RPMI8226 (cell line): Measurements from ENCODE around the gene CLCN5.
"Not testable (repeated sequence)": the region's sequence is repeated elsewhere in the genome, so short reads cannot be mapped to it uniquely, and the experiment has no call there.

Experiments used
- DNase-seq: peaks from one replicate; pipeline ENCODE4 v3.0.0-alpha.2; 2015

Gene CLCN5

DNA sequence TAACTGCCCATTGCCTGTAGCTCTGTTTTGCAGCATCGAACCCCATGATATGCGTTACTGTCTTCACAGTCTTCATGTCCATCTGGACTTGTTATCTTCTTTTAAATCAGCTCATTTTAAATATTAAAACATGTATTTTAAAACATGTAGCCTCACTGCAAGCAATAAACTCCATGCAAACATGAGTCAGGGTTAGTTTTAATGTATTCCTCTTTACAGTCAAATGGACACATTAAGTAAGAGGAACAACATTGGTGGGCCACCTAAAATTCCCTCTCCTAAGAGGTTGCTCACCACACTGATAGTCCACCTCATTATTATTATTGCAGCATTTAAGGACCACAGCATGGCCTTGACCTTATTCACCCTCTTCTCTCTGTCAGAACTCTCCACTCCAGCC lies 74.1 kb downstream of the CLCN5 start:
- DNase-seq: no peak

DNA sequence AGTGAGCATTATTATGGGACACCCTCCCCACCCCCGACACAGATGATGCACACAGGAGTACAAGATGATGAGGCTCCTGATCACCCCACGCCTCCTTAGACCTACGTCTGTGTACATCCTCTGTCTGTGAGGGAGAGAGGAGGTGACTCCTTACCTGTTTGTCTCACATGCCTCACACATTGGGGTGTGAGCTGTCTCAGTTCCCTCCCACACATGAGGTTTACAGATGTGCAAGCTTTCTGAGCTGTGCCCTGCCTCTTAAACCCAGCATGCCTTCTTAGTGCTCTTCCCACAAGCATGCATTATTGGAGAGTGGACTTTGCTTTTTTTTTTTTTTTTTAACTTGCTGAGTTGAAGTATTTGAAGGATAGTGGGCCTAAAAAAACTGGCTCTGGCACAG lies 76.7 kb downstream of the CLCN5 start:
- DNase-seq: no peak

DNA sequence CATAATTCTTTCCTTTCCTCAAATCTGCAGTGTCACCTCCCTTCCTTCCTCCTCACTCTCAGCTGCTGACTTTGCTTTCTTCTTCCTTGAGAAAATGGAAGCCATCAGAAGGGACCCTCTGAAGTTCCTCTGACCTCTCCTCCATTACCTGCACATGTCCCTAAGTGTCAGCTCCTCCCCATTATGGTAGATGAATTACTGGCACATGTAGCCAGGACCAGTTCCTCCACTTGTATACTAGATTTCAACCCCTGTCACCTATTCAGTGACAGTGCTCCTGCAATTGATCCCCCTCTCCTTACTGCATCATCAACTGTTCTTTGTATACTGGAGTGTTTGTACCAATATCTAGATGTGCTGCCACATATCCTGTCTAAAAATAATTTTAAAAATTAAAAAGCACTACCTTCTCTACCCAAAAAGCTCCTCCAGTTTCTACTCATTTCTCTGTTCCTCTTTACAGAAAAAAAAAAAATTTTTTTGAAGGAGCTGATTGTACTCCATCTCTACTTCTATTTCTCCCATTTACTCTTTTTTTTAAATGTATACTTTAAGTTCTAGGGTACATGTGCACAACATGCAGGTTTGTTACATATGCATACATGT lies 78.6 kb downstream of the CLCN5 start:
- DNase-seq: no peak

DNA sequence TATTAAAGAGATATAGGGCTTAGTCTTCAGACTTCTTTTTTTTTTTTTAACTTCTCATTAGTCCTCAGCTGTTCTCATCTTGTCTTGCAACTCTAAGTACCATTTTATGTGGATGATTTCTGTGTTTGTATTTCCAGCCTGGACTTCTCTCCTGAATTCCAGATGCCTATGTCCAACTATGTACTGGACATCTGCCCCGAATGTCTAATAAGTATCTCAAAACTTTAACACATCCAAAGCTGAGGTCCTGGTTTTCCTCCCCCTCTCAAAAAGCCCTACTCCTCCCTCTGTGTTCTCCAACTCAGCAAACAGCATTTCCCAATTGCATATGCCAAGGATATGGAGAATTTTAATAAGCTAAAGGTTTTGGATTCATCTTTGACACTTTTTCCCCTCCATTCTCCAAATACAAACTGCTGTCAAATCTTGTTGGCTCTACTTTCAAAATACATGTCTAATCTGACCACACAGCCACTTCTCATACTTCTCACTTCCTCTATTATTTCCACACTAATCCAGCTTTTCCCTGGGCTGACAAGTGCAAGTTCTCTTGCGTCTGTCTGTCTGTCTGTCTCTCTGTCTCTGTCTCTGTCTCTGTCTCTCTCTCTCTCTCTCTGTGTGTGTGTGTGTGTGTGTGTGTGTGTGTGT lies 79.8 kb downstream of the CLCN5 start:
- peak; percentile 10 for DNase-seq

DNA sequence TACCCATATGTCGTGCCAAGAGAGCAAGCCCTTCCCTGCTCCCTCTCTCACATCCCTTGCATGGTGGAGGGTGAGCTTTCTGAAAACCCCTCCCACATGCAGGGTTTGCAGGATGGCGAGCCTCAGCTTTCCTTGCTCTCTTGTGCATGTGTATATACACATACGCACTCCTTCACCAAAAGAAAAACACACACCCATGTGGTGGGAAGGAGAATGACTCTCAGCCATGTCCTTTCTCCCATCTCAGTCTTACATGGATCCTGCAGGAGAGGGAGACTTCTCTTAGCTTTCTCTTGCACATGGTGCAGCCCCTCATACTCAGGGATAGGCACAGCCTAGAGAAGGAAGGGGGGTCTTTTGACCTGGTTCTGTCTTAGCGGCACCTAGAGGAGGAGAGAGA lies 81.1 kb downstream of the CLCN5 start:
- no peak for DNase-seq

DNA sequence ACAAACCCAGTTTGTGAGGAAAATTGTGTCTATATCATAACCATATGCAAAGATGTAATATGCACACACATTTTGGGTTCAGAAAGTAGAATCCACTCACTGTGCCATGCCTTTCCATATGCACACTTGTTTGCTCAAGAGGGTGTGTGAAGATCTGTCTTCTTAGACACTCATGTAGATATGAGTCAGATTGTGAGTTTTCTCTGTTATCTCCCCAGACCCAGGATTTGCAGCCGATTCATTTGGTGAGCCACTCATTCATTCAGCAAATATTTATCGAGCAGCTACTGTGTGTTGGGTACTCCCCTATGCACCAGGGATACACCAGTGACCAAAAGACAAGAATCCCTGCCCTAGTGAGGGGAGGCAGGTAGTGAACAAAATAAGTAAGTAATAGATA lies 81.5 kb downstream of the CLCN5 start:
- no peak for DNase-seq

DNA sequence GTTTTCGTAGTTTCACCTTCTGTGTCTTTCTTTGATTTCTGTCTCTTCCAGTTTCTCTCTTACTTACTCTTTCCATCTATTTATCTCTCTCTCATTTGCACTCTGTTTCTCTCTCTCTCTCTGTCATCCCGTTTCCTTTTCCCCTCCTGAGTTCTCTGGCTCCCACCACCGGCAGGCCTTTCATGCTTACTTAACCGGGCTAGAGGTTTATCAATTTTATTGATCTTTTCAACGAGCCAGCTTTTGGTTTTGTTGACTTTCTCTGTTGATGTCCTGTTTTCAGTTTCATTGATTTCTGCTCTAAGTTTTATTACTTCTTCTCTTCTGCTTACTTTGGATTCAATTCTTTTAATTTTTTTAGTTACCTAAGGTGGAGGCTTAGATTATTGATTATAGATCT lies 103.2 kb downstream of the CLCN5 start:
- not testable (repeated sequence) for DNase-seq

DNA sequence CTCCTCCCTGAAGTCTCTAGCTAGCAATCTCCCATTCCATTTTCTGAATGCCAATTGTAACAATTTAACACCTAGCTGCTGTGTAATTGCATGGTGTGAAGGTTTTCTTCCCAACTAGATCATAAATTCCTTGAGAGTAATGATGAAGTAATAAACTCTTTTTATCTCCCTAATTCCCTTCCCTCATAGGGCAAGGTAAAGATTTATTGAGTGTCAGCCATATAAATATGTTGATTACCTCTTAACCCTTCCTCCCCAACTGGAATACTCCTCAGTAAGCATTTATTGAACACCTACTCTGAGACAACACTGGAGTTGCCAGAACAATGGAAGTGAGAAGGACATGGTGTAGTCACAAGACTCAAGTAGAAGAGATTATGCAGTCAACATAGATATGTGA lies 112.7 kb downstream of the CLCN5 start:
- no peak for DNase-seq

DNA sequence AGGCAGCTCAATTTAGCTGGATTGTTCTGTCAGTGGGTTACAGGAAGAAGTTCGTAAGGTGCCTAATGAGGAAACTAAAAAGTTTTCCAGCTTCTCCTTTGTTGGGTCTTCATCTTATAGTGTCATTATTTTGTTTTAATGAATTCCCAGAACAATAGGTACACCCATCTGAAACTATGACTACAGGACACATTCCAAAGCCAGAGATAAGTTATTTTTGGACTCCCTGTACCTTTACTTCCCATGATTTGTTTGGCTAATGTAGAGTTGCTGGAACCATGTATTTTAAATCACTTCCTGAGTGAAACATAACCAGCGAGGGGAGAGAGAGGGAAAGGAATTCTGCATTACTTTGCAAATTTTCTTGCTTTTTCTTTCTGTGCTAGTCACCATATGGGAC lies 114.0 kb downstream of the CLCN5 start:
- DNase-seq: no peak

DNA sequence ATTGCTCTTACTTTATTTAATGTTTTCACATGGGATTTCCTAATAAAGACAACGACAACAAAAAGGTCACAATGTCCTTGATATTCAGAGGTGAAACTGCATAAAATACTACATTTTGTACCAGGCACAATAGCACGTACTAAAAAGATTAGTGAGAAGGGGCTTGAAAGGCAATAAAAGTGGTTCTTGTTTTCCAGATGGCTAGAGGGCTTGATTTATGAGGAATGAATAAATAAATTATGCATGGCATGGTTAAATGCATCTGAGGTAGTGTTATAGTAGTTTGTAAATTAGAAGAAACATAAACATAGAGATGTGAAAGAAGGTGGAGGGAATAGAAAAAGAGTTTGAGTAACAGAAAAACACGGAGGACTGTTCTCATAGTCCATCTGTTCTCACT lies 123.4 kb downstream of the CLCN5 start:
- no peak for DNase-seq

DNA sequence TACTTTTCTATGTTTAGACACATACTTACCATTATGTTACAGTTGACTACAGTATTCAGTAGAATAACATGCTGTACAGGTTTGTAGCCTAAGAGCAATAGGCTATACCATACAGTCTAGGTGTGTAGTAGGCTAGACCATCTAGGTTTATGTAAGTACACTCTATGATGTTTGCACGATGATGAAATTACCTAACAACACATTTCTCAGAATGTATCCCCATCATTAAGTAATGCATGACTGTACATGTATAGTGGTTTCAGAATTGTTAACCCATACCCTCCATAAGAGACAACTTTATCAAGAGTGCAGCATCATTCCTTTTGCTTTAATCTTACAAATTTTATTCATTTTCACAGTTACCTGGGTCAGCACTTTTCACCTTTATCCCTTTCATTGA lies 126.8 kb downstream of the CLCN5 start:
- no peak for DNase-seq

DNA sequence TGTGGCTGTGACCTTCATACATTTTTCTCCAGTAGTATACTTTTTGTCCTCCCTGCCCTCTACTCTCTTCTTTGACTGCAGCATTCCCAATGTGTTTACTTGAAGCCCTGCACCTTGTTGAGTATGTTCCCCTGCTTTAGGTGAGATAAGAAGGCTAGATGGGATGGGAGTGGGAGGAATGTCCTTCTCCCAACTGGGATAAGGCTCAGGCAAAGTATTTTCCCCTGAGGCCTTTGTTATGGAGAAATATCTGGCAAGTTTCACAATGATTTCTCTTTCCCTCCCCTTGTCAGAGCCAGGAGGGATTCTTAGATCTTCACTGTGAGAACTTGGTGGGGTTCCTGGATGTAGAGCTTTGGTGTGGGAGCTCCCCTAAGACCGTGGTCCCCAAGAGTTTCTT lies 131.8 kb downstream of the CLCN5 start:
- no peak for DNase-seq

DNA sequence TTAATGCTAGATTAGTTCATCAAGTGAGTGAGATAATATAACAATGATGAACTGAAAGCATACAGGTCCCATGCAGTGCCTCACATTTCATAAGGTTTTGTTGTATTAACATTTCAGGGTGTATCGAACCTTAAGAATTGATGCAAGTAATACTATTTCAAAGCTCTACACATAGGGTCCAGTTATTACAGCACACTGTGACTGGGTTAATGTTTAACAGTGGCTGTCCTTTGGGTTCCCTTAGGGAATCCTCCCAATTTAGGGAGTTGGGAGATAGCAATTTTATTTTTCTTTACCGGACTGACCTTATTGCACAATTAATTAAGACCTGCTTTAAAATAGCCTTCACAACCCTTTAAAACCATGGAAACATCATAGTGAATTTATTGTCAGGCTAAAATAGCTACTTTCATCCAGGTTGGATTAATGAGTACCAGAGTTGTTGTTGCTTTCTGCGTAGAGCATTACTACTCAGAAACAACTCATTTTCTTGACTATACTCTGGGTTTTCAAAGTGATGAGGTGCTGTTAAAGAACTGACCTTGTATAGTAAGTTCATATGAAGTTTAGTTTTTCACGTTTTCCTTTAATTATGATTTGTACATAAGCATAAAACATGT lies 144.0 kb downstream of the CLCN5 start:
- DNase-seq: no peak

DNA sequence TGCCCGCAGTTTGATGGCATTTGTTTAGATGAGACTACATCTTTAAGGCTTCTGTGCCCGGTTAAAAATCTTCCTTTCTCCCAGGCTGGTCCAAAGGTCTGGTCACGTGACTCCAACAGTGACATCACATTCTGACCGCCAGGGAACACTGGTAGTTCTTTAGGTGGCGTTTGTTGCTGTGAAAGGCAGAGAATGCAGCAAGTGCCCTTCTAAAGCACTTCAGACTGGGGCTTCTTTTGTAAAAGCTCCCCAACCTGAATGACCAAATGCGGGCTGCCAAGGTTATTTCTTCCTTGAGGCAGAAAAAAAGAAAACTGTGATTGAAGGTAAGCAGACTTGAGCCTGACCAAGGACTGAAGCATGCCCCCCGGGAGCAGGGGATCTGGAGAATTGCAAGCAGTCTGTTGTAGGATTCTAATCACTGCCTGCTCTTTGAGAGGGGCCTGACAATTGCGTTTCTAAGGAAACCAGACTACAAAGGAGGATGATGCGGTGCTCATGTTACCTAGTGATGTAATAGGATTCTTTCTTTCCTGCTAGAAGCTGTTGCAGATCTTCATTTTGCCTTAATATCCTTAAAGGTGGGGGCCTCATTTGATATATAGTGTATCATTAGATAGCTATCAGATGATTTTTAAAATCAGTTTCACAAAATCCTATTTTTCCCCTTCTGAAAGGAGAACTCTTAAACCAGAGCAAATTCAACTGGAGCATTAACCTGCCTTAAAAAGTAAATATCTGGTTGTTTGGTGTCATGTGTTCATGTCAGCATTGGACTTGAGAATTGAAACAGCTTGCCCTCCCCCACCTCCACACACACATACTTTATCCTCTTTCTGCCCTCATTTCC lies 145.3 kb downstream of the CLCN5 start:
- DNase-seq: no peak

DNA sequence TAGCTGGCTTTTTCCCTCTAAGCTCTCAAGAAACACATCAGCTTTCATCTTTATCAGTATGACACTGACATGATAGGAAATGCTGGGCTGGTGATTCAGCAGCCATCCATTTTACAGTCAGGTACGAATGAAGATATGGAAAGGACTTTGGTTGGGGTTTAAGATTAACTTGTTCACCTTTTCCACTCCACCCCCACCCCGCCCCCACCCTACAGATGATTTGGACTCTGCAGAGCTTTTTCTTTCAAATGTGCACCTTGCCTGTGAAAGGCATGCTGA lies 145.8 kb downstream of the CLCN5 start:
- no peak for DNase-seq

DNA sequence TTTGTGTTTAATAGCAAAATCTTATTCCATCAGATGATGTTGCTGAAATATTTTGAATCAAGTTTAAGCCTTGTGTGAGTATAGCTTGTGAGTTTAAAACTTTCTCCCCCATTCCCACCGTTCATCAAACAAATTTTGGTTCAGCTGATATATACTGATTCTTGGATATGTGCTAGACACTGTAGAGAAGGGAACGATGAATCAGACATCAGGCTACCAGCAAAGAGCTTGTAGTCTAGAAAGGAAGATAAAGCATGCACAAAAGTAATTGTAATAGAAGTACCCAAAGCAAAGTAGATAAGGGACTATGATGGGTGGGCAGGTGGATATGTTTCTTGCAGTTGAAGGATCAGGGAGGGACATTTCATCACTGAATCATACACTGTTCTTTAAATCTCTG lies 146.5 kb downstream of the CLCN5 start:
- no peak for DNase-seq

DNA sequence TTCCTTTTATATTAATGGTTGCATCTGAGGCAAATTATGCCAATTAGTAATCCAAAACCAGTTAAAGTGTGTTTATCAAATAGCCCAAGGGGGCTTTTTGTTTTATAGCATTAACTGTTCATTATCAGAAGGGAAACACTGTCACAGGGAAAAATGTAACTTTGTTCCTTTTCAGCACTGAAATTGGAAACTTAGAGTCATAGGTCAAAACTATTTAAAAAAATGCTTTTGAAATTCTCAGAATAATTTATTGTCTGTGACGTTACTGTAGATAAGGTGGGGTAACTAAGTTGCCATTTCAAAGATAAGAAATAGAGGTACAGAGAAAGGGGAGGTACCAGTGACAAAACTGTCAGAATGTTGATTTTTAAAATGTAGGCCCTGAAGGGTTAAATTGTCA lies 149.1 kb downstream of the CLCN5 start:
- DNase-seq: no peak

DNA sequence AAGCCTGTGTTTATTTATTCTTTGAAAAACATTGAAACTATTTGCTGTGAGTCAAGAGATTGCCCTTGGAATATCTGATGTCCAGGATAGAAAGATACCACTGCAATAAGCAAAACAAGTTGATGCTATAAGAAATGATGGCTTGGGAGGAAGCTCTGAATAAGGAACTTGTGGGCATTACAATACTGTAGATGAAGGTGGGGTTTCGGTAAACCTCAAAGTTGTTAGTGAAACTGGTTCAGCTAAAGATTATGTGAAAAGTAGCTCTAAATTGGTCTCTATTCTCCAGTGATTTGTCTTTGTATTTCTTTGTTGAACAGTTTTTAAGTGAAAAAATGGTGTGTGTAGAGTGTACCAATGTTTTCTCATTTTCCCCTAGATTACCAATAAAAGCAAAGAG lies 149.7 kb downstream of the CLCN5 start:
- no peak for DNase-seq

DNA sequence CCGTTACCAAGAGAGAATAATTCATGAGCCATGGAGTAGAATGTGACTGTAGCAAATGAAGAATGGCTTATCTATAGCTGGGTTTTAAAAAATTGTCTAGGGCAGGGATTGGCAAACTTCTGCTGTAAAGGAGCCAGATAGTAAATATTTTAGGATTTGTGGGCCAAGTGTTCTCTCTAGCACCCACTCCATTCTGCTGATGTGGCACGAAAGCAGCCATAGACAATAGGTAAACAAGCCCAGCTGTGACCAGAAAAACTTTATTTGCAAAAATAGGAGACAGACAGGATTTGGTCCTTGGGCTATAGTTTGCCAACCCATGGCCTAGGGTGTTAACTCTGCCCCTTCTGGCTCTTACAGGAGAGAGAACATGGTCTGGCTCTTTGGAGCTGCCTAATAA lies 151.2 kb downstream of the CLCN5 start:
- no peak for DNase-seq

DNA sequence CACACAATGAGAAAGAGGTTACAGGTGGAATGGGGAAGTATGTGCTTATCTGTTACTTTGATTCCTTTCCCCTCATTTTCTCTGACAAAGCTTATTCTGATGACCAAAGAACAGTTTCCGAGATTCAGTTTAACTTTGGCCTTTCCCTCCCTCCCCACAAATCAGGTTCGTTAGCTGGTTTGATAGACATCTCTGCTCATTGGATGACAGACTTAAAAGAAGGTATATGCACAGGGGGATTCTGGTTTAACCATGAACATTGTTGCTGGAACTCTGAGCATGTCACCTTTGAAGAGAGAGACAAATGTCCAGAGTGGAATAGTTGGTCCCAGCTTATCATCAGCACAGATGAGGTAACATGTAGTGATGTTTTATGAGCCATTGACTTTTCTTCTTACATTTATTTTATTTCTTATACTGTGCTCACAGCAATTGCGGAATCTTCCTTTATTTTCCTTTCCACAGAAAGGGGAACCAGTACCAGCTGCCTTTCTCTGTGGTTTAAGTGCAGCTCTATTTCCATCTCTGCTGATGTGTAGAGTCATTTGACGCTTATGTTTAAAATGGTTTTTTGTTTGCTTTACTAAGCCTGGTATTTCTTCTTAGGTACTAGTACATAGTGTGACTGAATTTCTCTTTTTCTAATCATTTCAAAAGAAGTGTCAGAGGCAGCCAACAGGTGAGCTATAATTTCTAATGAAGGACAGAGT lies 153.4 kb downstream of the CLCN5 start:
- no peak for DNase-seq

DNA sequence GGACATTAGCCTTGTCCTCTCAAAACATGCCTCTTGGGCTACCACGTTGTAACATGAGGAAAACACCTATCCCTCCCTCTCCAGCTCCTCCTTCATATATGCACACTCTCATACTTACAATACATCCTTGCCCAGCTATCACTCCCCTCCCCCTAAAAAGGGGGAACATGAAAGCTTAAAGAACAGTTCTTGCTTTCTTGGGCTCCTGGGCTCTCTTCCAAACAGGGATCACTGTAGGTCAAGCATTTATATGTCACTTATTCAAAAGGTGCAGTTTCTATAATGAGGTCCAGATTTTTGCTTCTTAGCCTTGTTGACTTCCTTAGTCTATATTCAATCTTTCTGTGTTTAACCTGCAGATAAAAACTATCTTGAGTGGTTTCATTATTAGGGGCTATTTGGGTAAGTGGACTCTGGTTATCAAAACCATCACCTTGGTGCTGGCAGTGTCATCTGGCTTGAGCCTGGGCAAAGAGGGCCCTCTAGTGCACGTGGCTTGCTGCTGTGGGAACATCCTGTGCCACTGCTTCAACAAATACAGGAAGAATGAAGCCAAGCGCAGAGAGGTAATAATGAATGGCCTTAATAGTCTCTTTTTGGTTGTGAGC lies 159.0 kb downstream of the CLCN5 start:
- no peak for DNase-seq

DNA sequence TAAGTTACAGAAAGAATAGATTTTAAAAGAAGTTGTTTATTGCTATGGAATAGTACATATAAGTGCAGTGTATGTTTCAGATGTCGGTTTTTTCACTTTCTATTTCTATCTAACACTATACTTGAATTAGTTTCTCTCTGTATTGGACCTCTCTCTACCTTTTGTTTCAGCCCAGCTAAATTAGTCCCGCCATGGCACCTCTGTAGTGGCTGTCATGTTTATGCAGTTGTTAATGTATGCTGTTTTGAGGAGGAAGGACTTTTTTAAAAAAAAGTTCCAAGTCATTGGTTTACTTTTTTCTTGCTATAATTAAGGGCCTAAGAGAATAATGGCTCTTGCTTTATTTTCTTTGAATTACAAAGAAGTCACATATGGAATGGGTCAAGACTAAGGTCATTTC lies 160.3 kb downstream of the CLCN5 start:
- DNase-seq: no peak

DNA sequence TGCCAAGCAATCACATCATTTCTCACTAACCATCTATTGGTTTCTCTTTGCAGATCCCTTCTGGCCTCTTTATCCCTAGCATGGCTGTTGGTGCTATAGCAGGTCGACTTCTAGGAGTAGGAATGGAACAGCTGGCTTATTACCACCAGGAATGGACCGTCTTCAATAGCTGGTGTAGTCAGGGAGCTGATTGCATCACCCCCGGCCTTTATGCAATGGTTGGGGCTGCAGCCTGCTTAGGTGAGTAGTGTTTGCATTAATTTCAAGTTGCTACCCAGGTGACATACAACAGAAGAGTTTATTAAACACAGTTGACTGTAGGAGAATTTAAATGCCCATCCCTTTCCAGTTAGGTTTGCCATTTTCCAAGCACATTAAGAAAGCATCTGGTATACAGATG lies 166.2 kb downstream of the CLCN5 start:
- no peak for DNase-seq
